ENCODE data around the gene LY6G6D. TPM values are rescaled to one million over a fixed set of nuclear protein-coding genes. Genes with fewer than 3 reads are reported as not detected.

The LY6G6D gene, protein sequence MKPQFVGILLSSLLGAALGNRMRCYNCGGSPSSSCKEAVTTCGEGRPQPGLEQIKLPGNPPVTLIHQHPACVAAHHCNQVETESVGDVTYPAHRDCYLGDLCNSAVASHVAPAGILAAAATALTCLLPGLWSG
- not detected for total RNA-seq
- long read RNA-seq = 0 reads

DNA sequence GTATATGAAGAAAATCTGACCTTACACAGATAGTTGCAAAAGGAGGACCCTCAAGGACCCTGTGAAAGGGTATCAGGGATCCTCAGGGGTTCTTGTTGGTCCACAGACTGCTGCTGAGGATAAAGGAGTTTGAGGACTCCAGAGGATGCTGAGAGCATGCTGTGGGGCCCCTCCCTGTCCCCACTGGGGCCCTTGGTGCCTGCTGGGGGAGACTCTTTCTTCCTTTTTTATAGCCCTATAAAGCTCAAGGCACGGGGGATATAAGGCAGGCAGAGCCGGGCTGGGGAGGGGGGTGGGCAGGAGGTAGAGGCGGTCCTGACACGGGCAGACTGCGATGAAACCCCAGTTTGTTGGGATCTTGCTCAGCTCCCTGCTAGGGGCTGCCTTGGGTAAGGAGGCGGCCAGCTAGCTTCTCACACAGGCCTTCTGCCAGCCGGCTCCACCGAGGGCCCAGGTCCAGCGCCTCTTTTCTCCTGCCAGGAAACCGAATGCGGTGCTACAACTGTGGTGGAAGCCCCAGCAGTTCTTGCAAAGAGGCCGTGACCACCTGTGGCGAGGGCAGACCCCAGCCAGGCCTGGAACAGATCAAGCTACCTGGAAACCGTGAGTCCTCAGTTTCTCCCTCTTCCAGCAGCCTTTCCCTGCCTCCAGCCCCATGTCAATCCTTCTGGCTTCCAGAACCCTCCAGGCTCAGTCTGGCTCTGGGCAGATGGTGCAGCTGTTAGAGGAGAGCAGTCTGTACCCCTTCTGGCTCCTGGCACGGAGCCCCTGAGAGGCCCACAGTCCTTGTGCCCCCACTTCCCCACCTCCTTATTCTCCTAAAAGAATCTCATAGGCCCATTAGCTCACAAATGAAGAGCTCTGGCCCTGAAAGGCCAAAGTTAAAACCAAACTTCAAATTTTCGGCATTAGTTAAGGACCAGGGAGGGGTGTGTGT, at the start of gene LY6G6D:
LY6G6D (plus strand) TSS at position 327 of the 937 bp plus-strand sequence; CDS start at position 335, 8 bp downstream.
- ATAC-seq (no peak), DNase-seq (no peak)

GRCh38 chr6:31665501-31666336, 49.4 kb upstream of the LY6G6D start, which contains the start of gene CSNK2B:
Gene CSNK2B, plus strand, starts transcription at chr6:31666080. Its CDS starts 752 bp downstream, at chr6:31666832.
- ATAC-seq (peak; percentile 85), DNase-seq (peak; percentile 99)
- intact Hi-C loops (cut with DNase I, micrococcal nuclease) = no loop called here

More for the DNA sequence above, at the start of gene LY6G6D:
- intact Hi-C loops (cut with DNase I, micrococcal nuclease) = no loop called here

- DNase-seq (no peak), ATAC-seq (no peak)
- intact Hi-C loops (cut with DNase I, micrococcal nuclease) = no loop called here
These were observed 48.7 kb upstream of the LY6G6D start for GRCh38 chr6:31666337-31666965.

DNA sequence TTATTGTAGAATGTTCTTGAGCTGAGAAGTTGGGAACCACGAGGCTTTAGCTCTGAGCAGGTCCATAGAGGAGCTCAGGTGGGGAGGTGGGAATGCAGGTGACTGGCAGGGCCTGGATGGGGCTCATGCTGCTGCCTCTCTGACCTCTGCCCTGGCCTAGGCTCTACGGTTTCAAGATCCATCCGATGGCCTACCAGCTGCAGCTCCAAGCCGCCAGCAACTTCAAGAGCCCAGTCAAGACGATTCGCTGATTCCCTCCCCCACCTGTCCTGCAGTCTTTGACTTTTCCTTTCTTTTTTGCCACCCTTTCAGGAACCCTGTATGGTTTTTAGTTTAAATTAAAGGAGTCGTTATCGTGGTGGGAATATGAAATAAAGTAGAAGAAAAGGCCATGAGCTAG, 45.5 kb upstream of the LY6G6D start, which contains the start of gene LY6G5B:
LY6G5B (plus strand) TSS at position 301 of the 400 bp plus-strand sequence. CDS start 975 bp downstream, outside the sequence.
- no peak for ATAC-seq
- no peak for DNase-seq
- intact Hi-C loops (cut with DNase I, micrococcal nuclease) = no loop called here

- intact Hi-C loops (cut with DNase I, micrococcal nuclease) = no loop called here
- ATAC-seq (no peak), DNase-seq (no peak)
These were observed 38.7 kb upstream of the LY6G6D start for GRCh38 chr6:31676322-31676903.

DNA sequence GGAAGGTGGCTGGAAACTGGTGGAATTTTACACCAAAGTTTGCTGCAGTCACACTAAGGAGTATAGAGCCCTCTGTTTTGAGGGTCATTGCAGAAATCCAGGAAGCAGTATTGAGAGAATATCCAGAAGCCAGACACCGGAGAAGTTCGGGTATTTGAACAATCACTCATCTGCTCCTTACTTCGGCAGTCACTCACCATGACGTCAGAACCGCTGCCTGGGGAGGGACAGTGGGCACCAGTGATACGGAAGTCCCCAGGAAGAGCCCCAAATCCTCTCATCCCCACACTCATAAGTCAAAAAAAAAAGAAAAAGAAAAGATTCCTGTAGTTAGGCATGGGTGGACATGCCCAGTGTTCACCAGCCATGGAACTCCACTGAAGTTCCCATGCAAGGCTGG, 38.2 kb upstream of the LY6G6D start:
- intact Hi-C loops (cut with DNase I, micrococcal nuclease) = no loop called here
- ATAC-seq (no peak), DNase-seq (no peak)

DNA sequence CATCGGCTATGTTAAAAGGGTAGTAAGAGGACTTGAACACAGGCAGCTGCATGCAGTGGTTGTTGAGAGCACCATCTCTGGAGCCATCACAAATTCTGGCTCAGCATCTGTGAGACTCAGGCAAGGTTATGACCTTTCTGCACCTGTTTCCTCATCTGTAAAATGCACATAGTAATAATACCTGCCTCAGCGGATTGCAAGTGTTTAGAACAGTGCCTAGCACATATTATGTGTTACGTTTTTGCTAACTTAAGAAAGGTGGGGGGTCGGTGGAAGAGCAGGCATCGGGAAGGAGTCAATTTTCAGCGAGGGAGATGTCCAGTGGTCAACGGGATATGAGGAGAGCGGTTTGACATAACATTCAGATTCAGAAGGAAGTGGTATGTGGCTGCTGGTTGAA, 37.2 kb upstream of the LY6G6D start:
- DNase-seq = no peak
- no peak for ATAC-seq
- intact Hi-C loops (cut with DNase I, micrococcal nuclease) = no loop called here

- ATAC-seq = peak; percentile 78
- intact Hi-C loops (cut with DNase I, micrococcal nuclease) = loop anchor here in 1 of 2 donors (5.0 kb wide), 1 partner anchor 87 kb away; no protein-coding TSS in a partner anchor
- peak; percentile 85 to 86 for DNase-seq
These were observed 34.7 kb upstream of the LY6G6D start, which contains the start of gene LY6G5C for GRCh38 chr6:31680226-31681134. Gene LY6G5C, minus strand, starts transcription at chr6:31681067. Its CDS starts 694 bp downstream, at chr6:31680373.

DNA sequence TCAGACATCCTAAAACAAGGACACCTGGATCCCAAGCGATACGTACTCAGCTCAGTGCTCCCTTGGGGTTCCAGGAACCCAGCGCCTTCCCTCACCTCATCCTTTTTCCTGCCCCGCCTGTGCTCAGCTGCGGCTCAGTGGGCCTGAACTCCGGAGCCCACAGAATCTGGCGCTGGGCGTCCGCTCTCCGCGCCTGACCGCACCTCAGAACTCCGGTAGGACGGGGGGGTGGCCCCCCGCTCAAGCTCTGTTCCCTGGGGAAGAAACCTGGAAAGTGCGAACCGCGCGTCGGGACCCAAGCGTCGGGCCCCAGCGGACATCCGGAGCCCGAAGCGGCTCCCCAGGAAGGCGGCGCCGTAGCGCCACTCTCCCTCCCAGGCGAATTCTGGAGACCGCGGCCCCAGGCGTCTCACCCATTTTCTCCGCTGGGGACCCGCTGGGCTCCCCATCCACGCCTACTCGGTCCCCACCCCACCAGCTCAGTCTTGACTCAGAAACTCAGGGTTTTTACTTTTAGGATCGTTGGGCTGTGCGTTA, 33.9 kb upstream of the LY6G6D start:
- intact Hi-C loops (cut with DNase I, micrococcal nuclease) = loop anchor here in 1 of 2 donors (5.0 kb wide), 1 partner anchor 86 kb away; no protein-coding TSS in a partner anchor
- peak in 1 of 2 donors; percentile 66 for DNase-seq
- ATAC-seq = peak; percentile 52

- ATAC-seq (no peak), DNase-seq (no peak)
- intact Hi-C loops (cut with DNase I, micrococcal nuclease) = loop anchor here in 1 of 2 donors (5.0 kb wide), 1 partner anchor 84 kb away; no protein-coding TSS in a partner anchor
These were observed 31.6 kb upstream of the LY6G6D start for GRCh38 chr6:31683591-31683990.

DNA sequence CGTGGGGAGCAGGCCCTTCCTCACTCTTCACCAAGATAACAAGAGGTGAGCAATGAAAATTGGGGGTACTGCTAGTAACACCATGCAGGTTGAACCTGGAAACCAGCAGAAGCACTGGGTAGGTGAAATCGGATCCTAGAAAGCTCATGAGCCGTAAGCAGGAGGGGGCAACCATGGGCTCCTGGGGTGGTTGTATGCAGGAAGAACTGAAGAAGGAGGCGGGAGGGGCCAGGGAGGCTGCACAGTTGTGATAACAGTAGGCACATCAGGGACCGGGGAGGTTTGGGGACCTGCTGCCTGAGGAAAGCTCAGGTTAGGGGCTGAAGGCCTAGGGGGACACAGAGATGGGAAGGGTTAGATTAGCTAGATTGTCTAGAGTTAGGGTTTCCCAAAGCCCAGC, 28.7 kb upstream of the LY6G6D start:
- intact Hi-C loops (cut with DNase I, micrococcal nuclease) = no loop called here
- ATAC-seq (no peak), DNase-seq (no peak)

DNA sequence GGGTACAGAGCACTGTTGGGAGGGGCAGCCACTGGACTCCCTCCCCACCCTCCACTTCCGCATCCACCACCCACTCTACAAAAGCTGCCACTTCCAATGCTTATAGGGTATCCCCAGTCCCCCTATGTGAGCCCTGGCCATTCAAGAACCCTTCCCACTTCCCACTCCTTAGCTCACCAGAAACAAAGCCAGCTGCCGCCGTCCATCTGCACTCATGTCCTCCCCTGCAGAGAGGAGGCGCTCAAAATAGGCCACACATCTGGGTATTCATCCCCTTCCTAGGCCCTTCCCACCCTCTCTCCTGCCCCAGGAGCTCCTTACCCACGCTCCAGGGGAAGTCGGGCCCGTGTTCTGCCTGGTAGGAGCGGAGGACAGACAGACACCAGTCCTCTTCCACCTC, 27.8 kb upstream of the LY6G6D start:
- ATAC-seq = no peak

GRCh38 chr6:31687860-31688693, 27.1 kb upstream of the LY6G6D start:
- no peak for ATAC-seq
- no peak for DNase-seq
- intact Hi-C loops (cut with DNase I, micrococcal nuclease) = no loop called here

More for the DNA sequence above, 27.8 kb upstream of the LY6G6D start:
- intact Hi-C loops (cut with DNase I, micrococcal nuclease) = no loop called here
- no peak for DNase-seq

GRCh38 chr6:31689249-31690110, 25.7 kb upstream of the LY6G6D start:
- ATAC-seq (no peak), DNase-seq (no peak)
- intact Hi-C loops (cut with DNase I, micrococcal nuclease) = no loop called here

Measured in left colon (tissue), 2 donors.